GM12891 (cell line): Measurements from ENCODE around the gene EPB41L1.

Experiments used
- DNase-seq: peaks from one replicate; pipeline ENCODE4 v3.0.0; 2011; ENCODE audit warnings: low spot score; ENCODE audit not compliant: insufficient read length
- FAIRE-seq: peaks from 2 replicates; lab custom pipeline; 2011; peaks lifted over from hg19 to GRCh38; lab: Jason Lieb, UNC
- PAX5 ChIP-seq: IDR thresholded peaks from 2 replicates; pipeline ENCODE4 v1.6.1; 2011; ENCODE audit warnings: low read length, moderate library complexity, mild to moderate bottlenecking; ENCODE audit not compliant: insufficient read depth, severe bottlenecking
- POLR2A ChIP-seq: IDR thresholded peaks from 2 replicates; pipeline ENCODE4 v1.6.1; 2011; ENCODE audit warnings: low read depth, low read length, control low read depth
- POLR2AphosphoS5 ChIP-seq: IDR thresholded peaks from 2 replicates; pipeline ENCODE4 v1.6.1; 2011; ENCODE audit warnings: low read depth, low read length, control low read depth
- POU2F2 ChIP-seq: IDR thresholded peaks from 2 replicates; pipeline ENCODE4 v1.6.1; 2011; ENCODE audit warnings: low read depth, mild to moderate bottlenecking, control low read depth, low read length, moderate library complexity
- SPI1 ChIP-seq: IDR thresholded peaks from 2 replicates; pipeline ENCODE4 v1.6.1; 2011; ENCODE audit warnings: low read depth, low read length, control low read depth
- TAF1 ChIP-seq: IDR thresholded peaks from 2 replicates; pipeline ENCODE4 v1.6.1; 2011; ENCODE audit warnings: low read depth, low read length, control low read depth

EPB41L1 gene

DNA sequence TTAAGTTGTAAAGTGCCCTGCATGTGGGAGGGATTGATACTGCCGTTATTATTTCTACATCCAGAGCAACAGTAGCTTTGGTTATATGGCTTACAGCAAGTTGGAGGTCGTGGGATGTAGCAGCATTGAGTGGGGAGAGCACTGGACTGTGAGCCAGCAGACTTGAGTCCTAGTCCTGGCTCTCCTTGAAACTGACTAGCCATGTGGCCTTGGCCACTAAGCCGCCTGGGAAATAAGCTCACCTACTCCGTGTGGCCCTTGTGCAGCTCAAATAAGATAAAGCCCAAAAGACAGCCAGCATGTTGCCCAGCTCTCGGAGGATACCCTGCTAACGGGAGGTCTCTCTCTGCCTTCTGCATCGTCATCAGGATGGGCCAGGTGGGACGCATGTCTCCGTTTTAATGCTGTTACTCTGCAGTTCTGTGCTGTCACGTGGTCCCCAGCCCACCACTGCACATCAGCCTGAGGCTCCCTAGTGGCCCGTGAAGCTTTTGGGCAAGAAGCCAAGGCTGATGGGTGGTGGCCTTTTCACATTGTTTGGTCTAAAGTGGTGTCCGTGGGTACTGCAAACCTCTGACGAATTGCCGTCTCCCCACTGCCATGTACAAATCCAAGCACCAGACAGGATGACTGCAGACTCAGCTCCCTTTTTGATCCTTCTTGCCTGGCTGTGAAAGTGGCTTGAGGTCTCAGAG is 7.9 kb downstream of the EPB41L1 start:
- DNase-seq (no peak), FAIRE-seq (no peak)
- TF ChIP-seq TAF1 (no peak), PAX5 (no peak), POLR2A (no peak), SPI1 (no peak), POU2F2 (no peak)

DNA sequence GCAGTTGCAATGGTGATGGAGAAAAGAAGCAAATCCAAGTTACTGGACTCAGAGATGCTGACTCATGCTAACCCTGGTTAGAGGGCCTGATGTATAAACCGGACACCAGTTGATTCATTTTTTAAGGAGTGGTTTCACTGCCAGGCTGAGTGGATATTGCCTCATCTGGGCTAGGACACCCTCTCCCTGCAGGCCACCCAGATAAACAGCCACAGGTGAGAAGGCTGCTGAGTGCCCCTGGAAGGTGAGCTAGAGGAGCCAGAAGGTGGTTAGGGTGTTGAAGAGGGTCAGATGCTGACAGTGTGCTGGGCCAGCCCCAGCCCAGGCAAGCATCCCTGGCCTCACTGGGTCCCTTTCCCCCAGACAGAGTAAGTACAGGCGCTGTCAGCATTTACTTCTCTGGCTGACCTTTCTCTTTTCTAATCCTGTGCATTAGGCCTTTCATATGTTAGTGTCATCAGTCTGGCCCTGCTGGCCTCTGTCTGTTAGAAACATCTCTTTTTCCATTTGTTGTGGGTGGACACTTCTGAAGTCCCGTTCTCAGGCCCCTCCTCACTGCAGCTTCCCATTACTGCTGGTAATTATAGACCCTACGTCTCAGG is 13.5 kb downstream of the EPB41L1 start:
- FAIRE-seq (no peak), DNase-seq (no peak)

DNA sequence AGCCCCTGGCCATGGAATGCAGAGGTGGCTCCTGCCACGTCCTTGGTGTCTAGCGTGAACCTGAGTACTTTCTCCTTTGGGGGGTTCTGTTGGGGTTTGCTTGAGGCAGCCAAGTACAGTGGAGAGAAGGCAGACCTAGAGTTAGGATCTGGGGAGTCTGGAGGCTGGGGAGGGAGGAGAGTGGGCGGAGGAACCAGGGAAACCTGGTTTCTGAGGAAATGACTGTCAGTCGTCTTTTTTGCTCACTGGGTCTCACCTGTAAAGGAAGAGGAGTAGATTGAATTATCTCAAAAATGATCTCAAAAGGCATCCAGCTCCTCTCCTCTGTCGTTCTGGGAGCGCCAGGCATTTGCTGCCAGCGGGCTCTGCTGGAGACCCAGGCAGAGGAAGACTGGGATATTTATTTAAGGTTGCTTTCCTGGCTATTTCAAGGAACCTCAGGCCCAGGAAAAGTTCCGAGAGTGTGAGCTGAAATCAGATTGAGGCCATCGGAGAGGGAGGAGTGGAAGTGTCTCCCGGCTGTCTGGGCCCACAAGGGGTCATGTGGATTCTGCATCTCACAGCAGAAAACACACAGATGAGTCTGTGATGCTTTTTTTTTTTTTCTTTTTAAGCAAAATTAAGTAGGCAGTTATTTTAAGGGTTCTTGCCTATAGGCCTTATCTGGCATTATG is 16.1 kb downstream of the EPB41L1 start:
- no peak for FAIRE-seq
- no peak for TF ChIP-seq POLR2AphosphoS5
- no peak for TF ChIP-seq SPI1

More for the DNA sequence above, 13.5 kb downstream of the EPB41L1 start:
- TF ChIP-seq TAF1 (no peak), POLR2A (no peak), PAX5 (no peak), POLR2AphosphoS5 (no peak), SPI1 (no peak), POU2F2 (no peak)

DNA sequence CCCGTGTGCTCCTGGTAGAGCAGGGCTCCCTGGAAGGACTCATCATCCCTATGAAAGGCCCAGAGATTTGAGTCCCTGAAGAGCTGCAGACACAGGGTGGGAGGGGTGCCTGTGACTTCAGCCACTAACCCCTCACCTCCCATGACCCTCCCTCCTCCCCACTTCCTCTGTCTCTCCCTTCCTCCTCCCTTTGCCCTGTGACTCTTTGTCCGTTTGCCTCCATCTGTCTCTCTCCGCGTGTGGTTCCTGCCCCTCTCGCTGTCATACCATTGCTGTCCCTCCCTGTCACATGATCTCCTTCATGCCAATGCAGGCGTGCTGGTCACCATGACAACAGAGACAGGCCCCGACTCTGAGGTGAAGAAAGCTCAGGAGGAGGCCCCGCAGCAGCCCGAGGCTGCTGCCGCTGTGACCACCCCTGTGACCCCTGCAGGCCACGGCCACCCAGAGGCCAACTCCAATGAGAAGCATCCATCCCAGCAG is 19.0 kb downstream of the EPB41L1 start:
- no peak for TF ChIP-seq TAF1
- FAIRE-seq (no peak), DNase-seq (no peak)

More for the DNA sequence above, 16.1 kb downstream of the EPB41L1 start:
- DNase-seq: no peak

DNA sequence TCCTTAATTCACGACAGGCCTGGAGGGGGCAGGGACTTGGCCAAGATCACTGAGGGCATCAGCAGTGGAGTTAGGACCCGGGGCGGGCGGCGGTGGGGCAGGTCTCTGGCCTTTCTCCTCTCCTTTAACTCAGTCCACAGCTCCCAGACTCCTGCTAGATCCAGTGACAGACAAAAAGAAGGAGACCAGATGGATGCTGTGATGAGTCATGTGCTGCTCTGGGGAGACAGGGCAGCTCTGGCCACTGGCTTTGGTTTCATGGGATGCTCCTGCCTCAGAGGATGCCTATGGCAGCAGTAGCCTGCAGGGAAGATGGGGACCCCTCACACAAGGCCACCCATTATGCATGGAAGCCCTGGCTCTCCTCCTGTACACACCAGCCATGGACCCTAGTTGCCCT is 20.5 kb downstream of the EPB41L1 start:
- DNase-seq (no peak), FAIRE-seq (no peak)
- TF ChIP-seq POU2F2 (no peak), POLR2AphosphoS5 (no peak), SPI1 (no peak), POLR2A (no peak), TAF1 (no peak), PAX5 (no peak)

DNA sequence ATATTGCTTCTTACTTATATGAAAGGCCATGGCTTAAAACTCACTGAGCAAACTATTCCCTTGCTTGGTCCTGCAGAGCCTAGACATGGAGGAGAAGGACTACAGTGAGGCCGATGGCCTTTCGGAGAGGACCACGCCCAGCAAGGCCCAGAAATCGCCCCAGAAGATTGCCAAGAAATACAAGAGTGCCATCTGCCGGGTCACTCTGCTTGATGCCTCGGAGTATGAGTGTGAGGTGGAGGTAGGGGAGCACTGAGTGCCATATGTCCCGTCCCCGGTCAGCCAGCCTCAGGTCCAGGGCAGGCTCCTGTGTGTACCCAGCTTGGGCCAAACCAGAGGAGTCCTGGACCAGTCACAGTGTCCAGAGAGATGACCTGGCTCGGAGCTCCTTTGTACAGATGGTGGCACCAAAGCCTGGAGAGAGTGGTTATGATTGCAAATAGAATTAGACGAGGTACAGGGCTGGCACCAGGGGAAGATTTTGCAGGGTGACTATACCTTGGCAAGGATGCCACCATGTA is 21.0 kb downstream of the EPB41L1 start:
- TF ChIP-seq SPI1 (no peak), POU2F2 (no peak), TAF1 (no peak), POLR2A (no peak), PAX5 (no peak)
- FAIRE-seq: no peak
- no peak for DNase-seq

DNA sequence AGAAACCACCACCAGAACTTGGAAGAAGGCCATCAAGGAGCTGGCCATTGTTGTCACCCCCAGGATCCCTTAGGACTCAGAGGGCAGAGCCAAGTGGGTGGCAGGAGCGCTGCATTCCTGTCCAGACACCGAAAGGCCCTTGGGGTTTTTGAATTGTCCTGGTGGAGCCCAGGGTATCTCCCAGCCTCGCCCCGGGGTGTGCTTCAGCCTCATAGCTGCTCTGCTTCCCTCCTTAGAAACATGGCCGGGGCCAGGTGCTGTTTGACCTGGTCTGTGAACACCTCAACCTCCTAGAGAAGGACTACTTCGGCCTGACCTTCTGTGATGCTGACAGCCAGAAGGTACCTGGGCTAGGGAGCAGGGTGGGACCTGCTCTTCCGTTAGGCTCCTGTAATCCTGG is 23.2 kb downstream of the EPB41L1 start:
- TF ChIP-seq POLR2A (no peak), POU2F2 (no peak), SPI1 (no peak), PAX5 (no peak), POLR2AphosphoS5 (no peak), TAF1 (no peak)
- FAIRE-seq (no peak), DNase-seq (no peak)

DNA sequence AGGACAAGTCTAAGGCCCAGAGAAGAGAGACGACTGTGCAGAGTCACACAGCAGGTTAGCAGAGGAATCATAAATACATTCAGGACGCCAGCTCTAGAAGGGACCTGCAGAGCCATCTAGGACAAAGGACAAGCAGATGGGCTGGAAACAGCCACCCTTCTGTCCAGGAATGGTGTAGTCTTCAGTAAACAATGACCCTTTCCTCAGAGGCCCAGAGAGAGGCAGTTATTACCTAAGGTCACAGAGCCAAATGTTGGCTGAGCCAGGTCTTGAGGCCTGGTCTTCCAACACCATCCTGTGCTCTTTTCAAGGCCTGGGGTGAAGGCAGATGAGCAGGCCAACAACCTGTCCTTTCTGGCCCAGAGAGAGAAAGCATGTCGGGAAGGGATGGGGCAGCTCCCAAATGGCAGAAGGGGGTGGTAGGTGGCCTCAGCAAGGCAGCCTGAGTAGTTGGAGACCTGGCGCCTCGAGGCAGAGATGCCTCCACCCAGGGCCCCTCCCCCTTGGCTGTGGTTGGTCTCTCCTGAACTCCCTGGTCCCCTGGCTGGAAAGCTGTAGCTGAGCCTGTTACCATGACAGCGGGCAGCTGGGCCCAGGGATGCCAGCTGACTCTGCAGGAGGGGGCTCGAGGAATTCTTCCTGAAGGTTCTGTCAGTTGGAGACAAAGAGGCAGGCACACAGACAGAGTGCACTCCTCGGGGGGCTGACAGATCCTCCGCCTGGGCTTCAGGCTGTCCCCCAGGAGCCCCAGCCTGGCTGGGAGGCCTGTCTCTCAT is 24.8 kb downstream of the EPB41L1 start:
- DNase-seq (no peak), FAIRE-seq (no peak)
- TF ChIP-seq POU2F2 (no peak), POLR2AphosphoS5 (no peak), PAX5 (no peak), SPI1 (no peak), POLR2A (no peak), TAF1 (no peak)

DNA sequence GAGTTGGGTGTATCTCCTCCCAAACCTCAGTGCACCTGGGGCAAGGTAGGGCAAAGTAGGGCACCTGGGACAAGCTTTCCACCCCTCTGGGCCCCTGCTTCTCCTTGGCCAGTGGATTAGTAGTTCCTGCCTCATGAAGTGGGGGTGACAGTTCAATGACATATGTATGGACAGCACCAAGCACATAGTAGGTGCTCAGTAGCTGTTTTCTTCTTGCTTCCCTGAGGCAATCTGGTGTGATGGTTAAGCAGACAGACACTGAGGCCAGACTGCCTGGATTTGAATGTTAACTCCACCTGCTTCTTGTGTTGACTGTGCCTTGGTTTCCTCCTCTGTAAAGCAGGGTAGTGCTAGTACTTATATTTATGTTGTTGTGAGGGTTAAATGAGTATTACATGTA is 25.8 kb downstream of the EPB41L1 start:
- TF ChIP-seq POU2F2 (no peak), PAX5 (no peak), TAF1 (no peak), SPI1 (no peak), POLR2A (no peak), POLR2AphosphoS5 (no peak)
- DNase-seq (no peak), FAIRE-seq (no peak)
